Activated B cell treated with CpG ODN at 0.5 μM for 24 hours (primary cell): ENCODE measurements around the gene ENOX1. TPM values are rescaled to one million over a fixed set of nuclear protein-coding genes. Genes with fewer than 3 reads are reported as not detected.

Experiments
- ATAC-seq: fragments of 200-7000 bp; cut with Tn5 transposase; one replicate; pipeline ENCODE4 v1.10.0; 2021; ENCODE audit warnings: low read depth, mild to moderate bottlenecking, moderate library complexity
- CTCF ChIA-PET: fragments of 350-600 bp; sonication (Branson Sonifier 250); formaldehyde crosslinking; loops from one replicate; lab custom pipeline; 2021; ENCODE audit warnings: antibody characterized with exemption; lab: Charles Lee
- POLR2A ChIA-PET: fragments of 350-600 bp; sonication (Branson Sonifier 250); formaldehyde crosslinking; loops from one replicate; lab custom pipeline; 2021; ENCODE audit warnings: antibody characterized with exemption; lab: Charles Lee
- DNase-seq: peaks from one replicate; pipeline ENCODE4 v3.0.0; 2022
- H3K27ac Mint-ChIP-seq: one replicate; pipeline ENCODE4 v1.8.0; 2020; ENCODE audit warnings: mixed read lengths
- H3K27me3 Mint-ChIP-seq: one replicate; pipeline ENCODE4 v1.8.0; 2021; ENCODE audit warnings: mixed read lengths
- H3K36me3 Mint-ChIP-seq: one replicate; pipeline ENCODE4 v1.8.0; 2021; ENCODE audit warnings: low read depth, mixed read lengths
- H3K4me1 Mint-ChIP-seq: one replicate; pipeline ENCODE4 v1.8.0; 2021; ENCODE audit warnings: mixed read lengths
- H3K4me3 Mint-ChIP-seq: one replicate; pipeline ENCODE4 v1.8.0; 2020; ENCODE audit warnings: mild to moderate bottlenecking, mixed read lengths
- H3K9me3 Mint-ChIP-seq: one replicate; pipeline ENCODE4 v1.8.0; 2020; ENCODE audit warnings: mixed read lengths
- CTCF ChIP-seq: fragments of 200-600 bp; IDR thresholded peaks from one replicate; pipeline ENCODE4 v1.8.0; 2022; ENCODE audit warnings: antibody characterized with exemption, mild to moderate bottlenecking
- intact Hi-C: fragments of 100-400 bp; cut with micrococcal nuclease; formaldehyde crosslinking; loops from one replicate; pipeline ENCODE4 v1.15.1; 2024
- total RNA-seq: library from RNA; stranded (reverse); gene quantifications from 2 replicates; pipeline ENCODE4 v1.2.3, GENCODE V29; 2022

Gene ENOX1
- total RNA-seq, 1 donor from 2014 or later, result not detected

- DNase-seq, result no peak
- H3K4me1 Mint-ChIP-seq, result no peaks in the 10 kb centered on the region
- no peaks in the 10 kb centered on the region for H3K9me3 Mint-ChIP-seq
- H3K27ac Mint-ChIP-seq, result no peak overlapping the region
- H3K27me3 Mint-ChIP-seq, result peaks cover 4% of the 10 kb centered on the region
- ChIA-PET CTCF (interaction anchor here (0.6 kb wide), 1 partner anchor 57 kb away, joined by 4 read pairs; no protein-coding TSS in a partner anchor), POLR2A (interaction anchor here (0.6 kb wide), 1 partner anchor 1402 kb away, joined by 3 read pairs; no protein-coding TSS in a partner anchor)
- H3K4me3 Mint-ChIP-seq, result no peak overlapping the region
- no peaks in the 10 kb centered on the region for H3K36me3 Mint-ChIP-seq
- ATAC-seq, result no peak
- TF ChIP-seq CTCF, result no peak
- intact Hi-C loops, result no loop called here
These were observed 217.1 kb downstream of the ENOX1 start for GRCh38 chr13:43569658-43570057.

GRCh38 chr13:43567608-43568007 is 219.2 kb downstream of the ENOX1 start:
- POLR2A ChIA-PET, result no interaction called here
- intact Hi-C loops, result no loop called here
- ATAC-seq, result no peak
- H3K4me3 Mint-ChIP-seq, result no peak overlapping the region
- no peaks in the 10 kb centered on the region for H3K4me1 Mint-ChIP-seq
- no peak overlapping the region for H3K27ac Mint-ChIP-seq
- CTCF ChIA-PET, result no interaction called here
- no peak for DNase-seq
- no peaks in the 10 kb centered on the region for H3K36me3 Mint-ChIP-seq
- peaks cover 4% of the 10 kb centered on the region for H3K27me3 Mint-ChIP-seq
- TF ChIP-seq CTCF, result no peak
- no peaks in the 10 kb centered on the region for H3K9me3 Mint-ChIP-seq

GRCh38 chr13:43564952-43565351 is 221.8 kb downstream of the ENOX1 start:
- intact Hi-C loops, result no loop called here
- ChIA-PET POLR2A (no interaction called here), CTCF (no interaction called here)
- H3K27me3 Mint-ChIP-seq, result no peaks in the 10 kb centered on the region
- ATAC-seq (no peak), DNase-seq (no peak)
- TF ChIP-seq CTCF, result no peak
- H3K27ac Mint-ChIP-seq, result no peak overlapping the region
- no peaks in the 10 kb centered on the region for H3K4me1 Mint-ChIP-seq
- H3K36me3 Mint-ChIP-seq, result no peaks in the 10 kb centered on the region
- no peaks in the 10 kb centered on the region for H3K9me3 Mint-ChIP-seq
- H3K4me3 Mint-ChIP-seq, result no peak overlapping the region

GRCh38 chr13:43561081-43561480 is 225.7 kb downstream of the ENOX1 start:
- ChIA-PET POLR2A (no interaction called here), CTCF (no interaction called here)
- TF ChIP-seq CTCF, result no peak
- no peak for DNase-seq
- Mint-ChIP-seq H3K4me3 (no peak overlapping the region), H3K9me3 (no peaks in the 10 kb centered on the region), H3K4me1 (no peaks in the 10 kb centered on the region), H3K27me3 (no peaks in the 10 kb centered on the region), H3K27ac (no peak overlapping the region), H3K36me3 (no peaks in the 10 kb centered on the region)
- ATAC-seq, result no peak
- intact Hi-C loops, result no loop called here

- no peak for DNase-seq
- no peak overlapping the region for H3K27ac Mint-ChIP-seq
- CTCF ChIA-PET, result no interaction called here
- H3K4me3 Mint-ChIP-seq, result no peak overlapping the region
- no peaks in the 10 kb centered on the region for H3K9me3 Mint-ChIP-seq
- no peak for ATAC-seq
- no peaks in the 10 kb centered on the region for H3K36me3 Mint-ChIP-seq
- POLR2A ChIA-PET, result no interaction called here
- H3K27me3 Mint-ChIP-seq, result no peaks in the 10 kb centered on the region
- intact Hi-C loops, result no loop called here
- no peaks in the 10 kb centered on the region for H3K4me1 Mint-ChIP-seq
- no peak for TF ChIP-seq CTCF
These were observed 227.8 kb downstream of the ENOX1 start for GRCh38 chr13:43558939-43559338.
